Measurements from ENCODE around the gene MORN1.
"Not testable (repeated sequence)": the region's sequence is repeated elsewhere in the genome, so short reads cannot be mapped to it uniquely, and the experiment has no call there.

MORN1 gene

GRCh38 chr1:2391041-2391930, at the start of gene MORN1, which contains the start of gene RER1:
Gene MORN1 (minus strand): TSS chr1:2391554. CDS start chr1:2391533, 21 bp downstream.
Gene RER1 (plus strand): TSS chr1:2391841. CDS start chr1:2395791, 3,950 bp downstream.
- TF ChIP-seq, protein P1, sequence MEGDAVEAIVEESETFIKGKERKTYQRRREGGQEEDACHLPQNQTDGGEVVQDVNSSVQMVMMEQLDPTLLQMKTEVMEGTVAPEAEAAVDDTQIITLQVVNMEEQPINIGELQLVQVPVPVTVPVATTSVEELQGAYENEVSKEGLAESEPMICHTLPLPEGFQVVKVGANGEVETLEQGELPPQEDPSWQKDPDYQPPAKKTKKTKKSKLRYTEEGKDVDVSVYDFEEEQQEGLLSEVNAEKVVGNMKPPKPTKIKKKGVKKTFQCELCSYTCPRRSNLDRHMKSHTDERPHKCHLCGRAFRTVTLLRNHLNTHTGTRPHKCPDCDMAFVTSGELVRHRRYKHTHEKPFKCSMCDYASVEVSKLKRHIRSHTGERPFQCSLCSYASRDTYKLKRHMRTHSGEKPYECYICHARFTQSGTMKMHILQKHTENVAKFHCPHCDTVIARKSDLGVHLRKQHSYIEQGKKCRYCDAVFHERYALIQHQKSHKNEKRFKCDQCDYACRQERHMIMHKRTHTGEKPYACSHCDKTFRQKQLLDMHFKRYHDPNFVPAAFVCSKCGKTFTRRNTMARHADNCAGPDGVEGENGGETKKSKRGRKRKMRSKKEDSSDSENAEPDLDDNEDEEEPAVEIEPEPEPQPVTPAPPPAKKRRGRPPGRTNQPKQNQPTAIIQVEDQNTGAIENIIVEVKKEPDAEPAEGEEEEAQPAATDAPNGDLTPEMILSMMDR (IDR thresholded peaks at IDR 0.05; ENCODE audit: insufficient read depth, low read length, missing control alignments): no peak
- ChIA-PET POLR2A (interaction anchor here (0.7 to 1.9 kb wide), 14 partner anchors 9 to 196 kb away, joined by 3 to 7 read pairs (median 4); partner anchors contain the start of genes FAAP20, PEX10 and SKI), CTCF (interaction anchor here (0.8 to 21.2 kb wide), 4 partner anchors 11 to 217 kb away, joined by 3 to 891 read pairs (median 28); partner anchors contain the start of gene FAAP20)
- peak; percentile 85 for DNase-seq (ENCODE audit: low read depth, low spot score)
- peak within 1 kb of the TSS; percentile 87 for H3K4me3 ChIP-seq (ENCODE audit: low read depth, low read length)

DNA sequence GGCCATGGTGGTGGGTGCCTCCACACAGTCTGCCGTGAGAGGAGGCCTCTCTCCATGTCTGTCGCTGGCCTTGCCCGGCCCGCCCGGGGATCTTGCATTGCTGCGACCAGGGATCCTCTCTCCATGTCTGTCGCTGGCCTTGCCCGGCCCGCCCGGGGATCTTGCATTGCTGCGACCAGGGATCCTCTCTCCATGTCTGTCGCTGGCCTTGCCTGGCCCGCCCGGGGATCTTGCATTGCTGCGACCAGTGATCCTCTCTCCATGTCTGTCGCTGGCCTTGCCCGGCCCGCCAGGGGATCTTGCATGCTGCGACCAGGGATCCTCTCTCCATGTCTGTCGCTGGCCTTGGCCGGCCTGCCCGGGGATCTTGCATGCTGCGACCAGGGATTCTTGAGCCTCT, 49.0 kb upstream of the MORN1 start:
- H3K4me3 ChIP-seq (ENCODE audit: low read depth, low read length); DNase-seq (ENCODE audit: low read depth, low spot score); CTCF ChIA-PET; POLR2A ChIA-PET: not testable (repeated sequence)

GRCh38 chr1:2439369-2439768, 48.0 kb upstream of the MORN1 start:
- ChIA-PET CTCF (no interaction called here), POLR2A (interaction anchor here (1.2 kb wide), 1 partner anchor 86 kb away, joined by 3 read pairs; no protein-coding TSS in a partner anchor)
- DNase-seq (ENCODE audit: low read depth, low spot score): no peak
- TF ChIP-seq, protein P1 (IDR thresholded peaks at IDR 0.05; ENCODE audit: insufficient read depth, low read length, missing control alignments): no peak
- H3K4me3 ChIP-seq (ENCODE audit: low read depth, low read length): no peak overlapping the region

- DNase-seq (ENCODE audit: low read depth, low spot score): no peak
- no peak overlapping the region for H3K4me3 ChIP-seq (ENCODE audit: low read depth, low read length)
- TF ChIP-seq, protein P1 (IDR thresholded peaks at IDR 0.05; ENCODE audit: insufficient read depth, low read length, missing control alignments): no peak
- CTCF ChIA-PET: no interaction called here
- POLR2A ChIA-PET: interaction anchor here (1.2 kb wide), 1 partner anchor 87 kb away, joined by 3 read pairs; no protein-coding TSS in a partner anchor
Measured at GRCh38 chr1:2438641-2439040, 47.3 kb upstream of the MORN1 start.

DNA sequence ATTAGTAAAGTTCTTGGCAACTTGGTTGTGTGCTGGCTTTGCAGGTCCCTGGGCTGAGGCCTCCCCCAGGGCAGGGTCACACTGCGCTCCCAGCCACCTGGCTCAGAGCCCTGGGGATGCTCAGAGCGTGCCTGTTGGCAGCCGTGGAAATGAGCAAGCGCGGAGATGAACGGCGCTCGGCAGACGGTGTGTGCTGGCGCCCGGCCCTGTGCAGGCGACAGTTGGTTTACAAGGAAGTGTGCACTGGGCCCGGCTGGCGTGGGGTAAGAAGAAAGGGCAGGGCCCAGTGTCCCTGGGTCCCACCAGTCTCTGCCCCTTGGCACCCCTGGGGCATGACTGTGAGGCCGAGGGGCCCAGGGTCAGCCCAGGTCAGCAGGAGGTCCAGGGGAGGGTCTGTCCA, 46.7 kb upstream of the MORN1 start:
- ChIA-PET CTCF (no interaction called here), POLR2A (no interaction called here)
- no peak overlapping the region for H3K4me3 ChIP-seq (ENCODE audit: low read depth, low read length)
- TF ChIP-seq, protein P1 (IDR thresholded peaks at IDR 0.05; ENCODE audit: insufficient read depth, low read length, missing control alignments): no peak
- DNase-seq (ENCODE audit: low read depth, low spot score): no peak

DNA sequence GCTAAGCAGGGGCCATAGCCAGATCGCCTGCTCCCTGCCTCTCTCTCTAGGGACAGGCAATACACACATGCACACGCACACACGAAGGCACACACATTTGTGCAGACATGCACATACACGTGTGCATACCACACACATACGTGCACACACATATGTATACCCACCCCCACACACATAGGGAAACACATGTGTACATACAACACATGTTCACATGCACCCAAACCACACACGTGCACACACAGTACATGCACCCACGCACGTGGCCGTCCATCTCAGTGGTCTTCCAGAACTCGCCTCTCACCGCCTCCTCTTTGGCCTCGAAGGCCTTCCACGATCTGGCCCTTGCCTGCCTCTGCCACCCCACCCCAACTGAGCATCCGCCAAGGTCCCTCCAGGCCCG, 46.3 kb upstream of the MORN1 start:
- TF ChIP-seq, protein P1 (IDR thresholded peaks at IDR 0.05; ENCODE audit: insufficient read depth, low read length, missing control alignments): no peak
- POLR2A ChIA-PET: no interaction called here
- CTCF ChIA-PET: no interaction called here
- no peak for DNase-seq (ENCODE audit: low read depth, low spot score)
- H3K4me3 ChIP-seq (ENCODE audit: low read depth, low read length): no peak overlapping the region

Measured in AG04449 (cell line).